Stimulated activated CD8-positive, alpha-beta memory T cell treated with anti-CD3 and anti-CD28 coated beads, Interleukin-15, amount 100 ng/mL, for 4 hours (primary cell): Measurements from ENCODE around the gene OSBP.
A peak's percentile ranks its signal among the peaks of the same experiment; 100 is the strongest.
"Not testable (repeated sequence)": the region's sequence is repeated elsewhere in the genome, so short reads cannot be mapped to it uniquely, and the experiment has no call there.

Experiments
- DNase-seq, 2 donors: peaks; one replicate each; pipeline ENCODE4 v3.0.0-alpha.2; 2020; ENCODE audit warnings: low read depth in 2 of 2

Gene OSBP

GRCh38 chr11:59551659-59552521 is 63.7 kb downstream of the OSBP start:
- DNase-seq = no peak

GRCh38 chr11:59550842-59551658 is 64.5 kb downstream of the OSBP start:
- DNase-seq = peak; percentile 38 to 64

GRCh38 chr11:59550368-59550841 is 65.2 kb downstream of the OSBP start:
- peak; percentile 74 to 76 for DNase-seq

- no peak for DNase-seq
These were observed 67.3 kb downstream of the OSBP start for GRCh38 chr11:59548309-59548656.

GRCh38 chr11:59547605-59548308 is 67.8 kb downstream of the OSBP start:
- not testable (repeated sequence) for DNase-seq

GRCh38 chr11:59545179-59546020 is 70.2 kb downstream of the OSBP start:
- no peak for DNase-seq

- DNase-seq = no peak
These were observed 70.8 kb downstream of the OSBP start for GRCh38 chr11:59544869-59545178.

- DNase-seq = not testable (repeated sequence)
These were observed 71.9 kb downstream of the OSBP start for GRCh38 chr11:59543713-59544112.

- DNase-seq = no peak
These were observed 73.3 kb downstream of the OSBP start for GRCh38 chr11:59542142-59542810.

GRCh38 chr11:59534676-59535075 is 80.9 kb downstream of the OSBP start:
- DNase-seq = no peak

GRCh38 chr11:59532620-59533019 is 83.0 kb downstream of the OSBP start:
- DNase-seq = no peak

- DNase-seq = no peak
These were observed 86.9 kb downstream of the OSBP start for GRCh38 chr11:59528711-59529110.
